ENCODE results near the gene DNAJC1.

GRCh38 chr10:21832821-21833130 lies 170.8 kb downstream of the DNAJC1 start:
- TF ChIP-seq CTCF (IDR thresholded peaks at IDR 0.05) (no peak), SIN3A (IDR thresholded peaks at IDR 0.05; ENCODE audit: borderline replicate concordance, insufficient read depth, low read depth, low read length) (no peak), POLR2AphosphoS5 (IDR thresholded peaks at IDR 0.05; ENCODE audit: low read depth, low read length) (no peak)

Data from Panc1 (cell line).